ENCODE results near the gene C17orf75. TPM values are rescaled to one million over a fixed set of nuclear protein-coding genes. Genes with fewer than 3 reads are reported as not detected.
A peak's percentile ranks its signal among the peaks of the same experiment; 100 is the strongest.
"Not testable (repeated sequence)": the region's sequence is repeated elsewhere in the genome, so short reads cannot be mapped to it uniquely, and the experiment has no call there.

Gene C17orf75
- total and polyA plus RNA-seq, 10 donors, result 9.3 to 25.8 (median 14.5) TPM

DNA sequence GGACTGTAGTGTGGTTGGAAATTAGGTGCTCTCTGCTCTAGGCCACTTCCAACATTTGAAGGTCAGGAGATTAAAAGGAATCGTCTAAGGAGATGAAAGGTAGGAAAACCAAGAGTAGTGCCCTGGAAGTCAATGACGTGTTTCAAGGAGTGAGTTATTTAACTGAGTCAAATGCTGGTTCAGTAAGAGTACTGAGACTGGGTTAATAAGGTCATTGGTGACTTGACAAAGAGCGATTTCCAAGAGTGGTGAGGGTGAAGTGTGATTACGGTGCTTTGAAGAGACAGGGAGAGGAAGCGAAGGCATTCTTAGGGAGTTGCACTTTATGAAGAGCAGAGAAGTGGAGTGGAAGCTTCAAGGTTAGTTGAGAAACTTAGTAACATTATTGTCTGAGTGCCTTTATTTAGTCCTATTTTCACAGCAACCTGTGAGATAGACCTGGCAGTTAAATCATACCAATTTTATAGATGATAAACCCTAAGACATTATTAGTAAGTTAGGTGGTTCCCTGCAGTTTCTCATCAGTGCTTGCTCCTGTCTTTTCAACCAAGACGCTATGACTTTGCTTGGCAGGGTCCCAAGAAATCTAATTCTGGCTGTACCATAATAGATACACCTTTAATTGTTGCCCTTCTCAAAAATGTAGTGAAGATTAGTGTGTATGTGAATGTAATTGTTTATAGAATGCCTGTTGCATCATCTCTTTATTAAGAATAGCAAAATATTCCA is 13.8 kb upstream of the C17orf75 start:
- Histone ChIP-seq H3K4me1 (peaks cover 56 to 100% (median 78%) of the 10 kb centered on the region in 6 donors), H3K27me3 (replicated peaks in 1 of 7) (no peaks in the 10 kb centered on the region), H3K4me3 (peak overlapping the region in 3 of 8 donors; percentile 6 to 28 (median 9)), H3K9me3 (no peaks in the 10 kb centered on the region), H3K36me3 (peaks cover 0 to 92% (median 75%) of the 10 kb centered on the region in 6 donors), H3K27ac (peak overlapping the region in 1 of 8 donors; percentile 13)
- no peak for DNase-seq
- no peak for TF ChIP-seq POLR2AphosphoS5 (IDR thresholded peaks at IDR 0.05)
- TF ChIP-seq POLR2A (IDR thresholded peaks at IDR 0.05), result no peak
- TF ChIP-seq, protein P1, sequence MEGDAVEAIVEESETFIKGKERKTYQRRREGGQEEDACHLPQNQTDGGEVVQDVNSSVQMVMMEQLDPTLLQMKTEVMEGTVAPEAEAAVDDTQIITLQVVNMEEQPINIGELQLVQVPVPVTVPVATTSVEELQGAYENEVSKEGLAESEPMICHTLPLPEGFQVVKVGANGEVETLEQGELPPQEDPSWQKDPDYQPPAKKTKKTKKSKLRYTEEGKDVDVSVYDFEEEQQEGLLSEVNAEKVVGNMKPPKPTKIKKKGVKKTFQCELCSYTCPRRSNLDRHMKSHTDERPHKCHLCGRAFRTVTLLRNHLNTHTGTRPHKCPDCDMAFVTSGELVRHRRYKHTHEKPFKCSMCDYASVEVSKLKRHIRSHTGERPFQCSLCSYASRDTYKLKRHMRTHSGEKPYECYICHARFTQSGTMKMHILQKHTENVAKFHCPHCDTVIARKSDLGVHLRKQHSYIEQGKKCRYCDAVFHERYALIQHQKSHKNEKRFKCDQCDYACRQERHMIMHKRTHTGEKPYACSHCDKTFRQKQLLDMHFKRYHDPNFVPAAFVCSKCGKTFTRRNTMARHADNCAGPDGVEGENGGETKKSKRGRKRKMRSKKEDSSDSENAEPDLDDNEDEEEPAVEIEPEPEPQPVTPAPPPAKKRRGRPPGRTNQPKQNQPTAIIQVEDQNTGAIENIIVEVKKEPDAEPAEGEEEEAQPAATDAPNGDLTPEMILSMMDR (IDR thresholded peaks at IDR 0.05 in 8 of 11, conservative IDR thresholded peaks at IDR 0.05 in 3 of 11), result no peak
- intact Hi-C loops (cut with DNase I; ENCODE audit: low total_unique reads), result no loop called here
- WGBS, 5 donors, result 49 to 59% (median 54%) methylated on average over 6 of the region's 6 CpGs

DNA sequence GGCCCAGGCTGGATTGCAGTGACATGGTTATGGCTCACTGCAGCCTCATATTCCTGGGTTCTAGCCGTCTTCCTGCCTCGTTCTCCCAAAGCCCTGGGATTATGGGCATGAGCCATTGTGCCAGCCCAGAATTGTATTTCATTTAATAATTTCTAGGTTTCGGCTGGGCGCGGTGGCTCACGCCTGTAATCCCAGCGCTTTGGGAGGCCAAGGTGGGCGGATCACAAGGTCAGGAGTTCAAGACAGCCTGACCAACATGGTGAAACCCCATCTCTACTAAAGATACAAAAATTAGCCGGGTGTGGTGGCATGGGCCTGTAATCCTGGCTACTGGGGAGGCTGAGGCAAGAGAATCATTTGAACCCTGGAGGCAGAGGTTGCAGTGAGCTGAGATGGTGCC is 10.8 kb upstream of the C17orf75 start:
- H3K9me3 ChIP-seq; DNase-seq; intact Hi-C loops (cut with DNase I; ENCODE audit: low total_unique reads); H3K27me3 ChIP-seq (replicated peaks in 1 of 7): not testable (repeated sequence)
- peaks cover 60 to 83% (median 72%) of the 10 kb centered on the region in 6 donors for H3K4me1 ChIP-seq
- 81 to 89% (median 87%) methylated on average over 9 of the region's 9 CpGs for WGBS, 5 donors
- peaks cover 0 to 61% (median 44%) of the 10 kb centered on the region in 6 donors for H3K36me3 ChIP-seq
- peak overlapping the region in 7 of 8 donors; percentile 62 to 99 (median 93) for H3K4me3 ChIP-seq
- H3K27ac ChIP-seq, result peak overlapping the region in 1 of 8 donors; percentile 99

DNA sequence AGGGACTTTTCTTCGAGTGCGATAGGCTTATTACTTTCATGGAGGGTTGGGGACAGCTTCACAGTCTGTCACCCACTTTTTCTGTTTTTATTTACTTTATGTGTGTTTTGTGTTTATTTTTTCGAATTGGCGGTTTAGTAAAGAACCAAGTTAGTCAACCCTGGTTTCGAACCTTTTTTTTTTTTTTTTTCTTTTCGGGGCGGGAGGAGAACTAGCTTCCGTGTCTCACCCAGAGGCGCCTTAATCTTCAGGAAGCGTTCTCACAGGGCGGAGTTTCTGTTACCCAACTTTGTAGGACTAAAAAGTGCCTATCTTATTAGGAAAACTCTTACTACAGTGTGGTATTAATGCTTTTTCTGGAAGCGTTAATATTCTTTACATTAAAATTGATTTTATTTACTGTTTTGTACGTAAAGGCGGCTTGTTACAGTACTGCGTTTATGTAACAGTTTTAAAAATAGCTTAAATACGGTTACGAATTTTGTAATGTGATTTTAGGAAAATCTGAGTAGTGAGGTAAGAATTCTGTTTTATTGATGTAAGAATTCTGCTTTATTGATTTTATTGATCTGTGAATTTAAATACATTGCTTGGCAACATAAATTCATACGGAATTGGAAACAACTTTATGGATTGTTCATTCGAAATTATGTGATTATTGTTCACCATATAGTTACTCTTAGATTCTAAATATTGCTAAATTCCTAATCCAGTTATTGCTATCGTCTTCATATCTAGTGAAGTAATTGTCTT is 8.9 kb upstream of the C17orf75 start:
- TF ChIP-seq, protein P1 (IDR thresholded peaks at IDR 0.05 in 8 of 11, conservative IDR thresholded peaks at IDR 0.05 in 3 of 11), result peak in 1 of 11 experiments; percentile 2
- TF ChIP-seq POLR2AphosphoS5 (IDR thresholded peaks at IDR 0.05), result no peak
- H3K36me3 ChIP-seq, result peaks cover 0 to 43% (median 30%) of the 10 kb centered on the region in 6 donors
- intact Hi-C loops (cut with DNase I; ENCODE audit: low total_unique reads), result no loop called here
- H3K27ac ChIP-seq, result peak overlapping the region; percentile 78 to 99 (median 96)
- DNase-seq, result no peak
- peak overlapping the region; percentile 62 to 99 (median 92) for H3K4me3 ChIP-seq
- peaks cover 45 to 65% (median 57%) of the 10 kb centered on the region in 6 donors for H3K4me1 ChIP-seq
- H3K9me3 ChIP-seq, result no peaks in the 10 kb centered on the region
- 1% methylated on average over 20 of the region's 20 CpGs for WGBS, 5 donors
- no peaks in the 10 kb centered on the region for H3K27me3 ChIP-seq (replicated peaks in 1 of 7)

DNA sequence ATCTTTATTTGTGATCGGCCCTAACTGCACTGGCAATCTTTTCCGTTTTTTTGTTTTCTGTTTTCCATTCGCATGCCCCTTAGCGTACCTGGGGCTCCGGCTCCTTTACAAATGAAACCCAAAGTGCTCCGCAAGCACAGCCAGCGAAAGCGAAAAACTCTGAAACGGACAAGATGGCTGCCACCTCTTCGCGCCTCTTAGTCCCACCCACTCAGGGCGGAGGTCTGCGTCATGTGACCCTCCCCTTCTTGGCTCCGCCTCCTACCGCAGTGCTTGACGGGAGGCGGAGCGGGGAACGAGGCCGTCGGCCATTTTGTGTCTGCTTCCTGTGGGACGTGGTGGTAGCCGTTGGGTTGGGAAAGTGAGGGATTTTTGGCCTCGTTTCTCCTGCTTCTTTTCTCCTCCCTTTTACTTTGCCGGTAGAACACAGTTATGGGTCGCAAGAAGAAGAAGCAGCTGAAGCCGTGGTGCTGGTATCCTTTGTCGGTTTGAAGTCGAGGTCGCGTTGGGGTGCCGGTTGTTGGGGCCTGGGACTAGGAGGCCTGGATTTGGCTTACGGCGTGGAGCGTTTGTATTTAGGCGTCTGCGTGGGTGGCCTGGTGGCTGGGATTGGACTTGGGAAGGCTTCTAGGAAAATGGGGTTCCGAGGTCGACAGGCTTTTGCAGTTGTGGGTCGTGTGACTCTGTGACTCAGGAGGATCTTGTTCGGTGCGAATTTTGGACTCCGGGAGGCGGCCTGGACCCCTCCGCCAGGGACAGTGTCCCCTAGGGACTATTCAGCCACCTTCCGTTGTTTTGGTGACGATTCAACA is 8.1 kb upstream of the C17orf75 start, which contains the start of gene ZNF207:
ZNF207 (plus strand) TSS at position 304 of the 812 bp plus-strand sequence; CDS start at position 433, 129 bp downstream.
- peaks cover 37 to 57% (median 49%) of the 10 kb centered on the region in 6 donors for H3K4me1 ChIP-seq
- intact Hi-C loops (cut with DNase I; ENCODE audit: low total_unique reads), result no loop called here
- peak within 1 kb of the TSS; percentile 78 to 99 (median 96) for H3K27ac ChIP-seq
- H3K36me3 ChIP-seq, result peaks cover 0 to 35% (median 24%) of the 10 kb centered on the region in 6 donors
- H3K4me3 ChIP-seq, result peak within 1 kb of the TSS; percentile 62 to 99 (median 92)
- 0 to 1% (median 0%) methylated on average over 39 to 47 of the region's 47 CpGs for WGBS, 5 donors
- TF ChIP-seq, protein P1 (IDR thresholded peaks at IDR 0.05 in 8 of 11, conservative IDR thresholded peaks at IDR 0.05 in 3 of 11), result peak in 3 of 11 experiments; percentile 4 to 28 (median 17)
- TF ChIP-seq POLR2AphosphoS5 (IDR thresholded peaks at IDR 0.05) (peak; percentile 95 to 97 (median 96)), POLR2A (IDR thresholded peaks at IDR 0.05) (peak; percentile 8 to 57 (median 42))
- no peaks in the 10 kb centered on the region for H3K9me3 ChIP-seq
- peak; percentile 97 for DNase-seq
- no peaks in the 10 kb centered on the region for H3K27me3 ChIP-seq (replicated peaks in 1 of 7)

Measured in spleen (tissue), 11 donors.